ENCODE results near the gene NSFL1C.

- TF ChIP-seq EZH2phosphoT487 (IDR thresholded peaks at IDR 0.05; ENCODE audit: insufficient read depth, low read depth) (no peak), EZH2 (IDR thresholded peaks at IDR 0.05; ENCODE audit: insufficient read depth, poor library complexity, severe bottlenecking) (no peak)
These were observed 72.0 kb downstream of the NSFL1C start for GRCh38 chr20:1394686-1395085.

Data from GM23248 (cell line).